Measurements from ENCODE around the gene NUP133.

GRCh38 chr1:229434005-229434640 is 74.0 kb downstream of the NUP133 start, which contains the start of gene ACTA1:
- TF ChIP-seq CTCF (IDR thresholded peaks at IDR 0.05) (no peak), POLR2A (IDR thresholded peaks at IDR 0.05) (no peak)

Data from thyroid gland (tissue), 4 donors.